Activated naive CD8-positive, alpha-beta T cell treated with anti-CD3 and anti-CD28 coated beads, Interleukin-2, amount 50 U/mL, for 24 hours (primary cell): ENCODE measurements around the gene CPNE9.

ENCODE experiments used
- ATAC-seq: fragments of 150-1000 bp; cut with Tn5 transposase; one replicate; pipeline ENCODE4 v1.10.0; 2021
- DNase-seq: peaks from one replicate; pipeline ENCODE4 v3.0.0; 2021
- H3K27ac Mint-ChIP-seq: one replicate; pipeline ENCODE4 v1.8.0; 2021; ENCODE audit warnings: mild to moderate bottlenecking, mixed read lengths
- H3K27me3 Mint-ChIP-seq: one replicate; pipeline ENCODE4 v1.8.0; 2021; ENCODE audit warnings: mixed read lengths
- H3K36me3 Mint-ChIP-seq: one replicate; pipeline ENCODE4 v1.8.0; 2021; ENCODE audit warnings: low read depth, mixed read lengths
- H3K4me1 Mint-ChIP-seq: one replicate; pipeline ENCODE4 v1.8.0; 2021; ENCODE audit warnings: mixed read lengths
- H3K4me3 Mint-ChIP-seq: one replicate; pipeline ENCODE4 v1.8.0; 2021; ENCODE audit warnings: mild to moderate bottlenecking, moderate library complexity, mixed read lengths
- H3K9me3 Mint-ChIP-seq: one replicate; pipeline ENCODE4 v1.8.0; 2021; ENCODE audit warnings: mixed read lengths

CPNE9 gene

GRCh38 chr3:9716801-9717555, 13.3 kb downstream of the CPNE9 start:
- ATAC-seq: no peak
- no peak for DNase-seq
- no peak overlapping the region for H3K4me3 Mint-ChIP-seq

GRCh38 chr3:9717563-9717962, 13.9 kb downstream of the CPNE9 start:
- no peak for ATAC-seq
- no peak overlapping the region for H3K4me3 Mint-ChIP-seq
- no peak overlapping the region for H3K27ac Mint-ChIP-seq
- no peak for DNase-seq
- no peaks in the 10 kb centered on the region for H3K9me3 Mint-ChIP-seq
- H3K4me1 Mint-ChIP-seq: no peaks in the 10 kb centered on the region
- H3K36me3 Mint-ChIP-seq: no peaks in the 10 kb centered on the region
- peaks cover 2% of the 10 kb centered on the region for H3K27me3 Mint-ChIP-seq

More at GRCh38 chr3:9716801-9717555, 13.3 kb downstream of the CPNE9 start:
- Mint-ChIP-seq H3K27ac (no peak overlapping the region), H3K4me1 (no peaks in the 10 kb centered on the region), H3K9me3 (no peaks in the 10 kb centered on the region), H3K36me3 (no peaks in the 10 kb centered on the region), H3K27me3 (peaks cover 2% of the 10 kb centered on the region)

GRCh38 chr3:9718118-9718517, 14.5 kb downstream of the CPNE9 start:
- peaks cover 2% of the 10 kb centered on the region for H3K27me3 Mint-ChIP-seq
- H3K27ac Mint-ChIP-seq: no peak overlapping the region
- no peaks in the 10 kb centered on the region for H3K9me3 Mint-ChIP-seq
- H3K4me3 Mint-ChIP-seq: no peak overlapping the region
- H3K36me3 Mint-ChIP-seq: no peaks in the 10 kb centered on the region
- ATAC-seq (no peak), DNase-seq (no peak)
- no peaks in the 10 kb centered on the region for H3K4me1 Mint-ChIP-seq

GRCh38 chr3:9721015-9721699, 17.5 kb downstream of the CPNE9 start:
- ATAC-seq (no peak), DNase-seq (no peak)
- Mint-ChIP-seq H3K4me1 (no peaks in the 10 kb centered on the region), H3K4me3 (no peak overlapping the region), H3K27ac (no peak overlapping the region), H3K9me3 (no peaks in the 10 kb centered on the region), H3K27me3 (no peaks in the 10 kb centered on the region), H3K36me3 (no peaks in the 10 kb centered on the region)

- H3K4me1 Mint-ChIP-seq: peaks cover 2% of the 10 kb centered on the region
- no peak for ATAC-seq
- H3K27me3 Mint-ChIP-seq: no peaks in the 10 kb centered on the region
- no peaks in the 10 kb centered on the region for H3K9me3 Mint-ChIP-seq
- no peaks in the 10 kb centered on the region for H3K36me3 Mint-ChIP-seq
- DNase-seq: no peak
- no peak overlapping the region for H3K4me3 Mint-ChIP-seq
- no peak overlapping the region for H3K27ac Mint-ChIP-seq
These were observed 18.0 kb downstream of the CPNE9 start for GRCh38 chr3:9721700-9722060.

GRCh38 chr3:9725775-9726515, 22.3 kb downstream of the CPNE9 start:
- H3K36me3 Mint-ChIP-seq: no peaks in the 10 kb centered on the region
- no peaks in the 10 kb centered on the region for H3K27me3 Mint-ChIP-seq
- DNase-seq (no peak), ATAC-seq (no peak)
- no peak overlapping the region for H3K27ac Mint-ChIP-seq
- H3K9me3 Mint-ChIP-seq: no peaks in the 10 kb centered on the region
- H3K4me3 Mint-ChIP-seq: no peak overlapping the region
- peaks cover 34% of the 10 kb centered on the region for H3K4me1 Mint-ChIP-seq

- H3K4me1 Mint-ChIP-seq: peaks cover 35% of the 10 kb centered on the region
- no peaks in the 10 kb centered on the region for H3K9me3 Mint-ChIP-seq
- peak; percentile 55 for DNase-seq
- H3K36me3 Mint-ChIP-seq: no peaks in the 10 kb centered on the region
- ATAC-seq: peak; percentile 27
- H3K27me3 Mint-ChIP-seq: no peaks in the 10 kb centered on the region
- peak overlapping the region; percentile 44 for H3K27ac Mint-ChIP-seq
- H3K4me3 Mint-ChIP-seq: peak overlapping the region; percentile 63
These were observed 23.5 kb downstream of the CPNE9 start for GRCh38 chr3:9727041-9727595.

- H3K36me3 Mint-ChIP-seq: no peaks in the 10 kb centered on the region
- peaks cover 40% of the 10 kb centered on the region for H3K4me1 Mint-ChIP-seq
- H3K4me3 Mint-ChIP-seq: no peak overlapping the region
- H3K9me3 Mint-ChIP-seq: no peaks in the 10 kb centered on the region
- no peaks in the 10 kb centered on the region for H3K27me3 Mint-ChIP-seq
- H3K27ac Mint-ChIP-seq: peak overlapping the region; percentile 3
- DNase-seq: no peak
- no peak for ATAC-seq
These were observed 24.1 kb downstream of the CPNE9 start for GRCh38 chr3:9727743-9728142.

GRCh38 chr3:9729419-9729818, 25.8 kb downstream of the CPNE9 start:
- H3K27ac Mint-ChIP-seq: no peak overlapping the region
- no peak overlapping the region for H3K4me3 Mint-ChIP-seq
- no peaks in the 10 kb centered on the region for H3K27me3 Mint-ChIP-seq
- DNase-seq (no peak), ATAC-seq (no peak)
- H3K36me3 Mint-ChIP-seq: peaks cover 3% of the 10 kb centered on the region
- H3K9me3 Mint-ChIP-seq: no peaks in the 10 kb centered on the region
- H3K4me1 Mint-ChIP-seq: peaks cover 56% of the 10 kb centered on the region

- H3K36me3 Mint-ChIP-seq: peaks cover 14% of the 10 kb centered on the region
- no peaks in the 10 kb centered on the region for H3K9me3 Mint-ChIP-seq
- peaks cover 68% of the 10 kb centered on the region for H3K4me1 Mint-ChIP-seq
These were observed 27.1 kb downstream of the CPNE9 start for GRCh38 chr3:9730657-9731205.

GRCh38 chr3:9731206-9732079, 27.8 kb downstream of the CPNE9 start, which contains the start of gene BRPF1:
BRPF1 (plus strand) TSS chr3:9731735; CDS start chr3:9734141, 2,406 bp downstream.
- peak; percentile 98 for ATAC-seq
- H3K4me1 Mint-ChIP-seq: peaks cover 73% of the 10 kb centered on the region

More at GRCh38 chr3:9730657-9731205, 27.1 kb downstream of the CPNE9 start:
- peak overlapping the region; percentile 94 for H3K27ac Mint-ChIP-seq
- no peaks in the 10 kb centered on the region for H3K27me3 Mint-ChIP-seq
- ATAC-seq: peak; percentile 29
- H3K4me3 Mint-ChIP-seq: peak overlapping the region; percentile 89
- no peak for DNase-seq

GRCh38 chr3:9732080-9732739, 28.6 kb downstream of the CPNE9 start:
- Mint-ChIP-seq H3K4me1 (peaks cover 72% of the 10 kb centered on the region), H3K27ac (peak overlapping the region; percentile 76), H3K27me3 (no peaks in the 10 kb centered on the region), H3K9me3 (no peaks in the 10 kb centered on the region), H3K4me3 (peak overlapping the region; percentile 89), H3K36me3 (peaks cover 23% of the 10 kb centered on the region)
- ATAC-seq (no peak), DNase-seq (peak; percentile 58)

More at GRCh38 chr3:9731206-9732079, 27.8 kb downstream of the CPNE9 start, which contains the start of gene BRPF1:
- DNase-seq: peak; percentile 99
- Mint-ChIP-seq H3K27ac (peak within 1 kb of the TSS; percentile 94), H3K9me3 (no peaks in the 10 kb centered on the region), H3K27me3 (no peaks in the 10 kb centered on the region), H3K36me3 (peaks cover 17% of the 10 kb centered on the region), H3K4me3 (peak within 1 kb of the TSS; percentile 89)

- ATAC-seq: no peak
- H3K4me1 Mint-ChIP-seq: peaks cover 67% of the 10 kb centered on the region
- peak overlapping the region; percentile 89 for H3K4me3 Mint-ChIP-seq
- DNase-seq: no peak
- H3K36me3 Mint-ChIP-seq: peaks cover 23% of the 10 kb centered on the region
- no peaks in the 10 kb centered on the region for H3K27me3 Mint-ChIP-seq
- H3K9me3 Mint-ChIP-seq: no peaks in the 10 kb centered on the region
- peak overlapping the region; percentile 76 for H3K27ac Mint-ChIP-seq
These were observed 29.1 kb downstream of the CPNE9 start for GRCh38 chr3:9732740-9733115.
